K562 (cell line): ENCODE measurements around the gene TSHZ1. TPM values are rescaled to one million over a fixed set of nuclear protein-coding genes. Genes with fewer than 3 reads are reported as not detected.

Experiments used
- ATAC-seq: fragments of 200-7000 bp; cut with Tn5 transposase; 3 replicates; pipeline ENCODE4 v1.9.1; 2020; ENCODE audit warnings: moderate library complexity
- BruUV-seq: library from RNA; stranded (reverse); fragments of 400-500 nt; replicated peaks from 2 replicates; lab custom pipeline; 2021; lab: Mats Ljungman, UMichigan
- CTCF ChIA-PET: fragments of 300-600 bp; formaldehyde crosslinking; extraction: SDS; loops from one replicate; lab custom pipeline; 2021; ENCODE audit warnings: low intra/inter-chr PET ratio; lab: Yijun Ruan, JAX
- POLR2A ChIA-PET: fragments of 300-600, 350-650 bp; sonication (Branson Sonifier 250); formaldehyde crosslinking; extraction: SDS; loops from one replicate; lab custom pipeline; 2021; ENCODE audit warnings: antibody characterized with exemption, inconsistent platforms; lab: Yijun Ruan, JAX
- DNase-seq, 4 experiments: peaks; one replicate each; pipeline versions ENCODE4 v3.0.0 to v3.0.0-alpha.2; 2011 to 2018; ENCODE audit warnings: low spot score in 3 of 4, mixed read lengths in 3 of 4; ENCODE audit errors: extremely low read depth in 1 of 4
- FAIRE-seq: peaks from 2 replicates; lab custom pipeline; 2011; peaks lifted over from hg19 to GRCh38; lab: Jason Lieb, UNC
- H2AFZ ChIP-seq: 2 replicates; pipeline ENCODE4 v1.6.0; 2011; ENCODE audit warnings: low read depth, low read length, control low read depth, inconsistent platforms
- H3K27ac ChIP-seq: fragments of 200-600 bp; 3 replicates; pipeline ENCODE4 v1.8.0; 2011; ENCODE audit warnings: low read depth, mild to moderate bottlenecking, control low read depth, inconsistent platforms, low read length, moderate library complexity, mixed read lengths; ENCODE audit errors: extremely low read depth
- H3K27me3 ChIP-seq, 2 experiments: fragments of 300-600 bp in 1 of 2; 2 replicates in 1 of 2; 3 replicates in 1 of 2; pipeline versions ENCODE4 v1.6.0 to v1.8.0; 2011; ENCODE audit warnings: inconsistent platforms in 2 of 2, low read length in 2 of 2, mild to moderate bottlenecking in 1 of 2, mixed read lengths in 1 of 2, moderate library complexity in 1 of 2; ENCODE audit not compliant: control insufficient read depth in 2 of 2, insufficient read depth in 2 of 2
- H3K36me3 ChIP-seq: fragments of 300-600 bp; 3 replicates; pipeline ENCODE4 v1.8.0; 2011; ENCODE audit warnings: mild to moderate bottlenecking, low read length, inconsistent platforms; ENCODE audit not compliant: control insufficient read depth, insufficient read depth
- H3K4me1 ChIP-seq, 2 experiments: fragments of 200-600 bp in 1 of 2; replicated peaks in 1 of 2; 2 replicates in 1 of 2; 3 replicates in 1 of 2; pipeline versions ENCODE4 v1.5.1 to v1.8.0; 2011; ENCODE audit warnings: inconsistent platforms in 2 of 2, low read length in 2 of 2, mild to moderate bottlenecking in 1 of 2, mixed read lengths in 1 of 2, moderate library complexity in 1 of 2; ENCODE audit not compliant: control insufficient read depth in 2 of 2, insufficient read depth in 2 of 2
- H3K4me2 ChIP-seq: 2 replicates; pipeline ENCODE4 v1.6.1; 2011; ENCODE audit warnings: low read length, control low read depth, inconsistent platforms, mixed read lengths; ENCODE audit not compliant: insufficient read depth
- H3K4me3 ChIP-seq: fragments of 200-600 bp; sonication (generic), shearing (Covaris generic); 2 replicates; pipeline ENCODE4 v1.5.1; 2016; ENCODE audit warnings: control low read depth, inconsistent platforms
- H3K79me2 ChIP-seq: fragments of 200-600 bp; 3 replicates; pipeline ENCODE4 v1.8.0; 2011; ENCODE audit warnings: low read length, inconsistent platforms; ENCODE audit not compliant: control insufficient read depth, insufficient read depth
- H3K9ac ChIP-seq, 2 experiments: 2 replicates each; pipeline versions ENCODE4 v1.6.0 to v1.6.1; 2011; ENCODE audit warnings: low read depth in 2 of 2, low read length in 2 of 2, control low read depth in 1 of 2, inconsistent platforms in 1 of 2, mild to moderate bottlenecking in 1 of 2, mixed read lengths in 1 of 2; ENCODE audit not compliant: insufficient read depth in 1 of 2
- H3K9me1 ChIP-seq: one replicate; pipeline ENCODE4 v1.6.0; 2011; ENCODE audit warnings: inconsistent platforms, mild to moderate bottlenecking, low read length, moderate library complexity; ENCODE audit not compliant: control insufficient read depth, insufficient read depth
- H3K9me3 ChIP-seq: replicated peaks from 2 replicates; pipeline ENCODE4 v1.5.1; 2011; ENCODE audit warnings: low read depth, low read length, inconsistent platforms; ENCODE audit not compliant: control insufficient read depth, insufficient read depth
- H4K20me1 ChIP-seq: replicated peaks from 2 replicates; pipeline ENCODE4 v1.6.1; 2011; ENCODE audit warnings: low read length, inconsistent platforms, mixed read lengths; ENCODE audit not compliant: control insufficient read depth, insufficient read depth
- ZNF507 ChIP-seq: conservative IDR thresholded peaks from 2 replicates; pipeline ENCODE4 v1.6.1; 2017; ENCODE audit warnings: missing genetic modification characterization, missing compliant biosample characterization
- ZNF778 ChIP-seq: fragments of 450-650 bp; formaldehyde crosslinking; IDR thresholded peaks from 2 replicates; pipeline ENCODE4 v1.4.0; 2020; ENCODE audit warnings: mild to moderate bottlenecking, moderate library complexity
- WGBS: fragments of 100-300 bp; shearing (Covaris generic); methylation state at CpG from one replicate; pipeline ENCODE4 v1.1.6; 2016; ENCODE audit warnings: low coverage, mixed read lengths; ENCODE audit not compliant: insufficient coverage; ENCODE audit errors: missing lambda C conversion rate; 5-methylcytosine and 5-hydroxymethylcytosine counted together
- in situ Hi-C: fragments of 300-500 bp; cut with MboI; formaldehyde crosslinking; loops from 4 replicates; pipeline ENCODE4 v1.15.0; 2018; ENCODE audit warnings: inconsistent platforms, mixed read lengths
- intact Hi-C: fragments of 100-400 bp; cut with micrococcal nuclease; formaldehyde crosslinking; loops from 2 replicates; pipeline ENCODE4 v1.14.2; 2022
- polyA plus RNA-seq, 8 experiments: library from polyadenylated mRNA; depleted of rRNA in 4 of 8; stranded (reverse) in 5 of 8; unstranded in 3 of 8; fragments of >200 nt; fragmentation: Nextera tagmentation in 2 of 8; fragmentation: Illumina TruSeq in 1 of 8; extraction: Ambion mirVana in 2 of 8; extraction: Trizol in 1 of 8; gene quantifications; 2 replicates each; pipeline versions ENCODE4 v1.2.1 to v1.2.3, GENCODE V29; 2011 to 2014; ENCODE audit warnings: inconsistent platforms in 1 of 8, missing spikeins in 1 of 8
- total RNA-seq, 7 experiments: library from RNA; depleted of rRNA in 6 of 7; stranded (reverse); fragments of >200 nt in 6 of 7; fragmentation: Illumina TruSeq in 2 of 7; extraction: Trizol in 2 of 7; gene quantifications; 2 replicates each; pipeline versions ENCODE4 v1.2.1 to v1.2.3, GENCODE V29; 2011 to 2021; ENCODE audit warnings: low replicate concordance in 1 of 7
- TF ChIP-seq, protein P1 (sequence below): sonication (generic); formaldehyde crosslinking; IDR thresholded peaks from 2 replicates; pipeline ENCODE4 v1.8.0; 2022; ENCODE audit warnings: mild to moderate bottlenecking, missing genetic modification reagents
- TF ChIP-seq, protein P2 (sequence below): fragments of 450-650 bp; IDR thresholded peaks from 2 replicates; pipeline ENCODE4 v1.6.1; 2018; ENCODE audit not compliant: partially characterized antibody

The TSHZ1 gene
- total and polyA plus RNA-seq, 9 of the 15 experiments (the other 6 are each of a cell fraction or from before 2014, with no cell fraction given), result 1.1 to 7.2 (median 2.7) TPM

DNA sequence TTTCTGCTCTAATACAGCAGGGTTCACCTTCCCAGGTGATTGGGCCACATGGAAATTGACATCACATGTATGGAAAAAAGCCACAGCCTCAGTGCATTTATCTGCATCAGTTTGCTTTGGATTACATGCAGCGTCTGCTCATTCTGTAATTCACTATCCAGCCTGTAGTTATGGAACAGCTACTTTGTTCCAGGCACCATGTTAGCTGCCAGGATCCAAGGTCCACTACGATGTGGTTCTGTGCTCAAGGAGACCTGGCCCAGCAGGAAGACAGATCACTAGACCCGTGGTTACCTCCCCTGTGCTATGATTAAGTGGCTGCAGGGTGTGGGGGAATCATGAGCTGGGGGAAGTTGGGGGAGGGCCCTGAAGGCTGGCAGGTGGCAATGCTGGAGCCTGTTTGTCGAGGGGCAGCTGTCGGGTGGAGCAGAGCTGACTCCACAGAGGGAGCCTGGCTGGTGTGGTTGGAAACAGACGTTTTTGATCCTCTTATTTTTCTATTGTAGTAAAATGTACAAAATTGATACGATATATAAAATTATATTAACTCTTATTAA, 58.6 kb downstream of the TSHZ1 start (continued):
- TF ChIP-seq, protein P1, sequence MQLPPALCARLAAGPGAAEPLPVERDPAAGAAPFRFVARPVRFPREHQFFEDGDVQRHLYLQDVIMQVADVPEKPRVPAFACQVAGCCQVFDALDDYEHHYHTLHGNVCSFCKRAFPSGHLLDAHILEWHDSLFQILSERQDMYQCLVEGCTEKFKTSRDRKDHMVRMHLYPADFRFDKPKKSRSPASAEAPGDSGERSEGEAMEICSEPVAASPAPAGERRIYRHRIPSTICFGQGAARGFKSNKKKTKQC (CRISPR knock-in tag), result no peak
- no peak for TF ChIP-seq ZNF507 (tag)
- no peak for TF ChIP-seq ZNF778 (CRISPR knock-in tag)
- TF ChIP-seq, all 486 proteins: peak for 0

DNA sequence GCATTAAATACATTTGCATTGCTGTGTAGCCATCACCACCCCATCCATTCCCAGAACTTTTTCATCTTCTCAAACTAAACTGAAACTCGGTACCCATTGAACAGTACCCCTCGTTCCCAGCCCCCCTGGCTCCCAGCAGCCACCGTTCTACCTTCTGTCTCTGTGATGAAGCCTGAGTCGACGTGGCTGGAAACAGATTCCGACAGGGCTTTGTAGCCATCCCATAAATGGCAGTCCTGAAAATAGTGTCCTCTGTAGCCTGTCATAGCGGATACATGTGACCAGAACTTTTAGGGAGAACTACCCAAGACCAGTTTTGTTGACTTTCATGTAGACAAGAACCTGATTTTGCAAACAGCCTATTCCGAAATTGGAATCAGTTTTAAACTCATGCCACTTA, 59.1 kb downstream of the TSHZ1 start:
- ChIA-PET POLR2A (no interaction called here), CTCF (no interaction called here)
- in situ Hi-C loops, result no loop called here
- Histone ChIP-seq H4K20me1 (peaks cover 7% of the 10 kb centered on the region), H3K9me3 (no peaks in the 10 kb centered on the region), H3K79me2 (no peaks in the 10 kb centered on the region), H3K4me2 (no peak overlapping the region), H2AFZ (no peak overlapping the region), H3K9me1 (no peaks in the 10 kb centered on the region), H3K27me3 (no peaks in the 10 kb centered on the region; a peak in 1 of 5 replicates), H3K4me1 (no peaks in the 10 kb centered on the region; a peak in 1 of 5 replicates), H3K4me3 (no peak overlapping the region), H3K27ac (no peak overlapping the region), H3K9ac (no peak overlapping the region), H3K36me3 (no peaks in the 10 kb centered on the region)
- 47% methylated on average over 7 of the region's 8 CpGs for WGBS
- TF ChIP-seq, protein P2, sequence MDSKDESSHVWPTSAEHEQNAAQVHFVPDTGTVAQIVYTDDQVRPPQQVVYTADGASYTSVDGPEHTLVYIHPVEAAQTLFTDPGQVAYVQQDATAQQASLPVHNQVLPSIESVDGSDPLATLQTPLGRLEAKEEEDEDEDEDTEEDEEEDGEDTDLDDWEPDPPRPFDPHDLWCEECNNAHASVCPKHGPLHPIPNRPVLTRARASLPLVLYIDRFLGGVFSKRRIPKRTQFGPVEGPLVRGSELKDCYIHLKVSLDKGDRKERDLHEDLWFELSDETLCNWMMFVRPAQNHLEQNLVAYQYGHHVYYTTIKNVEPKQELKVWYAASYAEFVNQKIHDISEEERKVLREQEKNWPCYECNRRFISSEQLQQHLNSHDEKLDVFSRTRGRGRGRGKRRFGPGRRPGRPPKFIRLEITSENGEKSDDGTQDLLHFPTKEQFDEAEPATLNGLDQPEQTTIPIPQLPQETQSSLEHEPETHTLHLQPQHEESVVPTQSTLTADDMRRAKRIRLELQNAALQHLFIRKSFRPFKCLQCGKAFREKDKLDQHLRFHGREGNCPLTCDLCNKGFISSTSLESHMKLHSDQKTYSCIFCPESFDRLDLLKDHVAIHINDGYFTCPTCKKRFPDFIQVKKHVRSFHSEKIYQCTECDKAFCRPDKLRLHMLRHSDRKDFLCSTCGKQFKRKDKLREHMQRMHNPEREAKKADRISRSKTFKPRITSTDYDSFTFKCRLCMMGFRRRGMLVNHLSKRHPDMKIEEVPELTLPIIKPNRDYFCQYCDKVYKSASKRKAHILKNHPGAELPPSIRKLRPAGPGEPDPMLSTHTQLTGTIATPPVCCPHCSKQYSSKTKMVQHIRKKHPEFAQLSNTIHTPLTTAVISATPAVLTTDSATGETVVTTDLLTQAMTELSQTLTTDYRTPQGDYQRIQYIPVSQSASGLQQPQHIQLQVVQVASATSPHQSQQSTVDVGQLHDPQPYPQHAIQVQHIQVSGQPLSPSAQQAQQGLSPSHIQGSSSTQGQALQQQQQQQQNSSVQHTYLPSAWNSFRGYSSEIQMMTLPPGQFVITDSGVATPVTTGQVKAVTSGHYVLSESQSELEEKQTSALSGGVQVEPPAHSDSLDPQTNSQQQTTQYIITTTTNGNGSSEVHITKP, result peak; percentile 23
- no peak for TF ChIP-seq ZNF778 (CRISPR knock-in tag)
- intact Hi-C loops, result no loop called here
- no peak for DNase-seq
- no peak for ATAC-seq
- no TSS peak for BruUV-seq
- no peak for FAIRE-seq
